Skeletal muscle tissue (tissue), 4 donors: ENCODE measurements around the gene TMEM184B. TPM values are rescaled to one million over a fixed set of nuclear protein-coding genes. Genes with fewer than 3 reads are reported as not detected.

Experiments used
- H3K27ac ChIP-seq: one replicate; pipeline ENCODE4 v1.7.0; 2013; ENCODE audit warnings: mild to moderate bottlenecking, low read depth, low read length, inconsistent platforms
- H3K27me3 ChIP-seq, 3 donors: one replicate each; pipeline ENCODE4 v1.7.0; 2013; ENCODE audit warnings: low read length in 3 of 3; ENCODE audit not compliant: control insufficient read depth in 3 of 3, insufficient read depth in 3 of 3
- H3K36me3 ChIP-seq, 3 donors: one replicate each; pipeline ENCODE4 v1.7.0; 2013; ENCODE audit warnings: low read length in 3 of 3; ENCODE audit not compliant: control insufficient read depth in 3 of 3, insufficient read depth in 3 of 3
- H3K4me1 ChIP-seq, 3 donors: one replicate each; pipeline ENCODE4 v1.7.0; 2013; ENCODE audit warnings: low read length in 3 of 3, mild to moderate bottlenecking in 3 of 3; ENCODE audit not compliant: control insufficient read depth in 3 of 3, insufficient read depth in 3 of 3
- H3K4me3 ChIP-seq, 3 donors: one replicate each; pipeline ENCODE4 v1.7.0; 2013; ENCODE audit warnings: low read length in 3 of 3
- H3K9ac ChIP-seq, 3 donors: one replicate each; pipeline ENCODE4 v1.7.0; 2013; ENCODE audit warnings: low read length in 3 of 3, mild to moderate bottlenecking in 3 of 3, moderate library complexity in 2 of 3, low read depth in 1 of 3
- H3K9me3 ChIP-seq, 3 donors: one replicate each; pipeline ENCODE4 v1.7.0; 2013; ENCODE audit warnings: low read length in 3 of 3; ENCODE audit not compliant: control insufficient read depth in 3 of 3
- total RNA-seq: library from RNA; depleted of rRNA; stranded (reverse); fragments of >200 nt; gene quantifications from one replicate; pipeline ENCODE4 v1.2.3, GENCODE V29; 2014
- donor health status: Osteomylitis.

The TMEM184B gene
- total RNA-seq, 1 donor from 2014 or later: 11.0 TPM

DNA sequence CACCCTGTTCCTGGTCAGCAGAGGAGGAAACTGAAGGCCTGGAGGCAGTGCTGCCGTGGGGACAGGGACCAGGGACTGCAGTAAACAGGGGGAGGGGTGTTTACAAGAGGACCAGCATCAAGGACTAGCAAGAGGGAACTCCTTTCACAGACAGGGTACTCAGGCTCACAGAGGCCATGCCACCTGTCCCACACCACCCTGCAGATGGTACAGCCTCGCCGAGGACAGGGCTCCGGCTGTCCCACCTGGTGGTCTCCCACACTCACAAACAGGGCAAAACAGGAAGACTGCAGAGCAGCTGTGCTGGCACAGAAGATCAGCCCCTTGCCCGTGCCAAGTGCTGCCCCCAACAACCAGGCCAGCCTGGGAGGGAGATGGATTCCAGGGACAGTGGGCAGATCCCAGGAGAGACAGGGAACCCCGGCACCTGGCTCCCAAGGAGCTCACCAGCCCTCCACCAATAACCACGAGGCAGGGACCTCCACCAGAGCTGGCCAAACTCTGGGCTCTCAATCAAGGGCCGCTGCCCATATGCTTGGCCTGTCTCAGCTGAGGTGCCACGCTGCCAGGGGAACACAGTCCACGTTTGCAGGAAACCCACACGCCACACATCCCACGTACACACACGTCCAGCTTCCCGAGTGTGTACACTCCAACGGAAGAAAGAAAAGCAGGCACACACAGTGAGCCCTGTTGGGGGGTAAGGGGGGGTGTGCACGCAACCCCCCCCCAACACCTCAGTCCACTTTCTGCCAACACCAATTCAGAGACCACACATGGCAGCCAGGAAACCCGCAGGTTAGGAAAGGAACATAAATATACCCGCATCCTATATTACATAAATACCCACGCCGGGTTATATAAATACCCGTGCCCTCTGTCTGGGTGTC lies 42.4 kb upstream of the TMEM184B start:
- no peaks in the 10 kb centered on the region for H3K27me3 ChIP-seq
- H3K9me3 ChIP-seq: no peaks in the 10 kb centered on the region
- peak overlapping the region; percentile 76 to 86 (median 81) for H3K4me3 ChIP-seq
- peak overlapping the region; percentile 96 for H3K27ac ChIP-seq
- peaks cover 4 to 13% (median 4%) of the 10 kb centered on the region in 3 donors for H3K36me3 ChIP-seq
- H3K9ac ChIP-seq: peak overlapping the region; percentile 95 to 96 (median 96)
- peaks cover 59 to 74% (median 68%) of the 10 kb centered on the region in 3 donors for H3K4me1 ChIP-seq

DNA sequence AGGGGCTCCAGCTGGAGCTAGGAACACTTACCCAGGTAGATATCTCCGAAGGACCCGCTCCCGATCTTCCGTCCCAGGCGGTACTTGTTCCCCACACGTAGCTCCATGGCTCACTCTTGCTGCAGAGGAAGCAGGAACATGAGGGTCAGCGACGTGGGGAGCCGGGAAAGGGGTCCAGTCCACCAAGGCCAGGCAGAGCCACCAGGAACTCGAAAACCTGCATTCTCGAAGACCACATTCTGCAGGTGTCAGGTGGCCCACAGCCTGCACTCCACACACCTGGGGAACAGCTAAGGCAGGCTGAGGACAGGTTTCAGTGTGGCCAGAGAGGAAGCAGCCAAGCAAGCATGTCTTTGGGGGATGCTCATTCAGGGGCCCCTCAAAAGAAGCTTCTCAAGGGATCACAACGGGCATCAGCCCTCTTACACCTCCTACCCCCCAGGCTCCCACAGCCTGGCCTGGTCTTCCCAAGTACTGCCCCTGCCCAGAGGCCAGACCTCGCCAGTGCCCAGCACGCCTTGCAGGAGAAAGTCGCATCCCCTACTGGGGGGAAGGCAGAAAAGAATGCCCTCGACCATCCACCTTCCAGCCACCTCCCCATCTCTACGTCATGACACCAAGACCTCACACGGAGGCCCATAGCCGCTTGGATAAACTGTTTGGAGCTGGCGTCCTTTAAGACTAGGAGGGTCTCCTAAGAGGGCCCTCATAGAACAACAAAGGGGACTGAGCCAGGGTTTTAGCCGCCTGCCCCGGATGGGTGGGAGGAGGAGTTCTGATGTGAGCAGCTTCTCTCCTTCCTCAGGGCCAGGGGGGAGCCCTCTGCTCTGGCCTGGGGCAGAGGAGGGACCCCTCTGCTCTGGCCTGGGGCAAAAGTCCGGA lies 41.5 kb upstream of the TMEM184B start:
- Histone ChIP-seq H3K4me3 (peak overlapping the region; percentile 76 to 86 (median 81)), H3K9ac (peak overlapping the region; percentile 95 to 96 (median 96)), H3K36me3 (peaks cover 4 to 13% (median 4%) of the 10 kb centered on the region in 3 donors), H3K27me3 (no peaks in the 10 kb centered on the region), H3K4me1 (peaks cover 67 to 83% (median 77%) of the 10 kb centered on the region in 3 donors), H3K27ac (peak overlapping the region; percentile 96), H3K9me3 (no peaks in the 10 kb centered on the region)

DNA sequence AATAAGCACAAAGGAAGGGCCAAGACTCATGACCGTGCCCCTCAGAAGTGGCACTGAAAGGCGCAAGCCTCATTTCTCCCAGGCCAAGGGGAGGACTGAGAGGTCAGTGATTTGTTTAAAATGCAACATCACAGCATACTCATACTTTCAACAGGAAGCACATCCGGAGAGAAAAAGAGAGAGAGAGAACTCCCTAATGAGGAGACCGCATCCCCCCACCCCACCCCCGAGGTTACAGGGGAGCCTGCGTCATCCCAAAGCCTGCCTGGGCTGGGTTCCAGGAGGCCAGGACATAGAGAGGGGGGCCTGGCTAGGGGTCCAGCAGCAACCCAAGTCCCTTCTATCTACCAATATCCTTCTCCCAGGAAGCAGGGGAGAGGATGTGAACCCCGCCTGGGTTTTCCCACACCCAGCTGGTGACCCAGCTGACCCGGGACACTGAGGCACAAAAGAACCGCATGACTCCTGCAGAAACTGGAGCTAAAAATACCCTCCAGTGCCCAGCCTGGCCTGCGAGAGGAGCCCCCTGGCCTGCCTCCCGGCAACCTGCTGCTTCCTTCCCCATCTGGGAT lies 40.7 kb upstream of the TMEM184B start:
- no peaks in the 10 kb centered on the region for H3K27me3 ChIP-seq
- peak overlapping the region; percentile 96 for H3K27ac ChIP-seq
- H3K4me3 ChIP-seq: peak overlapping the region; percentile 54 to 86 (median 76)
- H3K36me3 ChIP-seq: peaks cover 4 to 16% (median 7%) of the 10 kb centered on the region in 3 donors
- peak overlapping the region; percentile 70 to 96 (median 96) for H3K9ac ChIP-seq
- peaks cover 75 to 90% (median 85%) of the 10 kb centered on the region in 3 donors for H3K4me1 ChIP-seq
- no peaks in the 10 kb centered on the region for H3K9me3 ChIP-seq

DNA sequence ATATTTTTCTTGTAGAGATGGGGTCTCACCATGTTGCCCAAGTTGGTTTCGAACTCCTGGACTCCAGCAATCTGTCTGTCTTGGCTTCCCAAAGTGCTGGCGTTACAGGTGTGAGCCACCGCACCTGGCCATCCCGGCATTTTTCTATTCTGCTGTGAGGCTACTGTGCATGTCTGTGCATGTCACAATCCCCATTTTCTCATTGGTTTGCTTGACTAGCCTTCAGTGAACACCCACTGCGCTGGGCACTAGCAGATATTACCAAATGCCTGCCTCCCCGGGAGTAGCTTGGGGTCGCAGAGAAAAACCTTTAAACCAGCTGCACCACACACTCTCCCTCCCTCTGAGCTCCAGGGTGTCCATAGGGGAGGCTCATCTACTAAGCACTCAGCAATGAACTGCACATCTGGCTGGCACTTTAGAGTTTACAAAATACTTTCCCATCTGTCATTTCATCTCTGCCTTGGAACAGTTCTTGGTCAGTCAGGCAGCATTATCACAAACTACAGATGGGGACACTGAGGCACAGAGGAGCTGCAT lies 39.5 kb upstream of the TMEM184B start:
- no peaks in the 10 kb centered on the region for H3K27me3 ChIP-seq

DNA sequence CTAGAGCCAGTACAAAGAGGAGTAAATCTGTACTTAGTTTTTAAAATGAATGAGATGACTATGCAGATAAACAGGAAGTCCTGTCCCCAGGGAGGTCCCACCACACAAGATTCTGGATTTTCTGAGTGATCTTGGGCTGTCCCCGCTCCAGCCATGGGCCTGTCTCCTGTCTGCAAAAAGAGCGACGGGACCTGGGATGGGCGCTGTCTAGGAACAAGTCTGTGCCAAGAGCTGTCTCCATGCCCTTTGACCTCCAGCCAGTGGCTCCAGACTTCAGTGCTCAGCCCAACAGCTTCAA lies 38.5 kb upstream of the TMEM184B start:
- peaks cover 4 to 16% (median 11%) of the 10 kb centered on the region in 3 donors for H3K36me3 ChIP-seq
- no peaks in the 10 kb centered on the region for H3K27me3 ChIP-seq
- peak overlapping the region; percentile 64 for H3K27ac ChIP-seq
- H3K4me3 ChIP-seq: peak overlapping the region in 1 of 3 donors; percentile 19
- H3K9ac ChIP-seq: peak overlapping the region in 2 of 3 donors; percentile 16 to 46
- H3K4me1 ChIP-seq: peaks cover 72 to 88% (median 85%) of the 10 kb centered on the region in 3 donors
- H3K9me3 ChIP-seq: no peaks in the 10 kb centered on the region

More for the DNA sequence above, 39.5 kb upstream of the TMEM184B start:
- Histone ChIP-seq H3K9me3 (no peaks in the 10 kb centered on the region), H3K27ac (peak overlapping the region; percentile 96), H3K36me3 (peaks cover 4 to 16% (median 11%) of the 10 kb centered on the region in 3 donors), H3K4me1 (peaks cover 72 to 88% (median 85%) of the 10 kb centered on the region in 3 donors), H3K4me3 (peak overlapping the region in 2 of 3 donors; percentile 30 to 45), H3K9ac (peak overlapping the region; percentile 70 to 96 (median 96))

DNA sequence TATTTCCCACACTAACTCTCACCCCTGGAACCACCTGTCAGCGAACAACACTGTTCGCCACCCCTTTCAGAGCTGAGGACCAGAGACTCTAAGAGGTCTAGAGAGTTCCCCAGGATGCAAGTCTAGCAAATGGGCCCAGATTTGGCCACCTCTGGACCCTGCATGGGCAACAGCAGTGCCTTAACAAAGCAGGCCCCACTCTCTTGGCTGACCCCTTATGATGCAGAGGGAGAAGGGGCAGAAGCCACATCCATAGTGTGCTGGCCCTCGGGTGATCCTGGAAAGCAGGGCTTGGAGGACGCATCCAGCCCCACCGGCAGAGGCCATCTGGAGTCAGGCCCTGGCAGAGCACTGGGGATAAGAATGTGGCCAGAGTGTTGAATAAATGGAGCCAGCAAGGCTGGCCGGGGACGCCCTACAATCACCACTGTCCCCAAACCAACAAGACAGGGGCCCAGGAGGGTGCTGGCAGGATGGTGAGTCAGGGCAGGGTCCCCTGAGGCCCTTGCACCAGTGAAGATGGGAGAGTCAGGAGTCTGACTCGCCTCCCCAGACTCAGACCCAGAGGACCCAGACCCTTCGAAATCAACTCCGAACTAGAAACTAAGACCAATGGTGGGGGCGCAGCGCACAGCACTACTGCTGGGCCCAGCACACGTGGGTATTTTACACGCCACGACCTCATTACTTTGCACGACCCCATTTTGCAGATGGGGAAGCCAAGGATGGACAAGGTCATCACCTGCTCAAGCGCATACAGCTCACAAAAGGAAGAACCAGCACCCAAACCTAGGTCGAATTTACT lies 37.9 kb upstream of the TMEM184B start:
- Histone ChIP-seq H3K4me1 (peaks cover 77 to 89% (median 87%) of the 10 kb centered on the region in 3 donors), H3K27ac (peak overlapping the region; percentile 64), H3K27me3 (no peaks in the 10 kb centered on the region), H3K9ac (peak overlapping the region; percentile 60 to 64 (median 63)), H3K9me3 (no peaks in the 10 kb centered on the region), H3K4me3 (peak overlapping the region; percentile 1 to 29 (median 19)), H3K36me3 (peaks cover 4 to 16% (median 11%) of the 10 kb centered on the region in 3 donors)

DNA sequence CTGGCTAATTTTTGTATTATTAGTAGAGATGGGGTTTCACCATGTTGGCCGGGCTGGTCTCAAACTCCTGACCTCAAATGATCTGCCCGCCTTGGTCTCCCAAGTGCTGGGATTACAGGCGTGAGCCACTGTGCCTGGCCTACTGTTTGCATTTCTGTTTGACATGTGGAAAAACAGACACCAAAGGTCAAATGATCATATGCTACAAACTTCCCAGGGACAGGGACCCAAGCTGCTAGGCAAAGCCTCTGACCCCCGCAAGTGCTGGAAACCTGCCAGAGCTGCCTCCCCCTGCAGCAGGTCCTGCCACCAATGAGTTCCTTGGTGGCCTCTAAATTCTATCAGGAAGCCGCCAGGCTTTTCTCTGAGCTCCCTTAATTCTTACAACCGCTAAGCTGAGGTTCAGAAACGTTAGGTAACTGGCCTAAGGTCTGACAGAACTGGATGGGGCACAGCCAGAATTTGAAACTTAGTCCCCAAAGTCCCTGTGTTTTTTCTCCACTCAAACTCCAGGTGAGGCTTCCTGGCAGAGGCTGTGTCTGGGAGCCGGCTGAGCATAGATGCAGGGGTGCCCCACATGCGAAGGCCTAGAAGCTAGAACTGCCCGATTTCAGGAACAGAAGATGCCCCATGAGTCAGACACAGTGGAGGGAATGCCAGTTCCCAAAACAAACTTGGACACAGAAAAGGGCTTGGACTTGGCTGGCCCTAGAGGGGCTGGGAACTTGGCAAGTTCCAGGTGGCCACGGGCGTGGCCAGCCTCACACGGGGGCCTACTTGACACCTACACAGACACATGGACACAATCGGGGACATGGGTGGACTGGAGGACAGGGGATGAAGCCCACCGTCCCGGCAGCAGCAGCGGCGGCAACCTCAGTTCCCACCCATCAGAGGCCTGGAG lies 37.1 kb upstream of the TMEM184B start:
- peak overlapping the region in 2 of 3 donors; percentile 60 to 64 for H3K9ac ChIP-seq
- peaks cover 73 to 89% (median 84%) of the 10 kb centered on the region in 3 donors for H3K4me1 ChIP-seq
- H3K4me3 ChIP-seq: peak overlapping the region; percentile 1 to 41 (median 38)
- H3K27ac ChIP-seq: peak overlapping the region; percentile 64
- H3K36me3 ChIP-seq: peaks cover 4 to 16% (median 11%) of the 10 kb centered on the region in 3 donors
- H3K27me3 ChIP-seq: no peaks in the 10 kb centered on the region
- no peaks in the 10 kb centered on the region for H3K9me3 ChIP-seq

DNA sequence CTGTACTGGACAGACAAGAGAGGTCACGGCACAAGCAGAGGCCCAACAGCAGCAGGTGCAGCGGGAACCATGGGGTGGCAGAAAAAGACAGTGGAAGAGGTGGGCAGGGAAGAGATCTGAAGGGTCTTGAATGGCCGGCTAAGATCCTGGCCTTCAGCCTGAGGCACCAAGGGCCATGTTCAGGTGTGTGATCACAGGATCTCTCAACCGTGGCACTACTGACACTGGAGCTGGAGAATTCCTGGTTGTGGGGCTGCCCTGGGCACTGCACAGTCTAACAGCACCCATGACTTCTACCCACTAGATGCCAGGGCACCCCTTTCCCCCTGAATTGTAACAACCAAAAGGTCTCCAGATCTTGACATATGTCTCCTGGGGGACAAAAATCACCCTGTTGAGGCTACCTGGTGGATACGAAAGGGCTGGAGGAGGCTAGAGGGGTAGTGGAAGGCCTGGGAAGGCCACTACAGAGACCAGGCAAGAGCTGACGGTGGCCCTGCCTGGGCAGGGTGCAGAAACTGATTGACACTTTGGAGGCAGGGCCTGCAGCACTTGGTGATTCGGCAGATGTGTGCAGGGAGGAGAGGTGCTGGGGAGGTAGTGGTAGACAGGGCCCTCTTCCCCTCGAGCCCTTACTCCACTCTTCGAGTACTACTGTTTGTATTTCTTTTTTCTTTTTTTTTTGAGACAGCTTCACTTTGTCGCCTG lies 36.1 kb upstream of the TMEM184B start:
- Histone ChIP-seq H3K27ac (peak overlapping the region; percentile 64), H3K9me3 (no peaks in the 10 kb centered on the region), H3K4me1 (peaks cover 72 to 89% (median 83%) of the 10 kb centered on the region in 3 donors), H3K4me3 (no peak overlapping the region), H3K9ac (peak overlapping the region; percentile 36 to 65 (median 58)), H3K27me3 (no peaks in the 10 kb centered on the region), H3K36me3 (peaks cover 8 to 16% (median 12%) of the 10 kb centered on the region in 3 donors)
